HS-27A (cell line): ENCODE data around the gene LGALS7.

Source experiments
- DNase-seq: peaks from one replicate; pipeline ENCODE4 v3.0.0-alpha.2; 2012; ENCODE audit warnings: low read depth, missing footprints

The LGALS7 gene

DNA sequence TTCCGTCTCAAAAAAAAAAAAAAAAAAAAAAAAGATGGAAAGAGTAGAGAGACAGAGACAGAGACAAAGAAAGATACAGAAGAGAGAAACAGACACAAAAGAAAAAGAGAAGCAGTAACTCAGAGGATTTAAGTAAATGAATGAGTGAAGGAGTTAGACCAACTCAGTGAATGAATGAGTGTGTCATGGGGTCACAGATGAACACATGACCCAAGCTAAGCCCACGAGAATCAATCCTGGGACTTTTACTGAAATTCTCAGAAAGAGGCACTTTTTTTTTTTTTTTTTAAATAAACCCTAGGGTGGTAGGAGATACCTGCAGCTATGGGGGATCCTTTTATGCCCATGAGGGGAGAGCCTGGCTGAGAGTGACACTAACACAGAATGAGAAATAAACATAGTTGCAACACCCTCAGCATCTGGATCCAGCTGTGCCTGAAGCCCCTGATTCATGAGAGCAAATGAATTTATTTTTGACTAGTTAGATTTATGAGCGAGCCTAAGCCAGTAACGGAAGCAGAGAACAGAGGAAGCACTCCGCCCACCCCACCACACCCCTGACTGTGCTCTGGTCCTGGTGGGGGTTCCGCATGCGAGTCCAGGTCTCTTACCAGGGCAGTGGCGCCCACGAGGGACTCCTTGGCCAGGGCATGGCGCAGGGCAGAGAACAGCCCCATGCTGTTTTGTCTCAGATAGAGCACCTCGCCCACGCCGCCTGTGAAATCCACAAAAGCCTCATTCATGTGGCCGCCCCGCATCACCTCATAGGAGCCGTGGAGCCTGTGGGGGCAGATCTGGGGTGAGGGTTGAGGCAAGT lies 33.7 kb downstream of the LGALS7 start:
- no peak for DNase-seq

DNA sequence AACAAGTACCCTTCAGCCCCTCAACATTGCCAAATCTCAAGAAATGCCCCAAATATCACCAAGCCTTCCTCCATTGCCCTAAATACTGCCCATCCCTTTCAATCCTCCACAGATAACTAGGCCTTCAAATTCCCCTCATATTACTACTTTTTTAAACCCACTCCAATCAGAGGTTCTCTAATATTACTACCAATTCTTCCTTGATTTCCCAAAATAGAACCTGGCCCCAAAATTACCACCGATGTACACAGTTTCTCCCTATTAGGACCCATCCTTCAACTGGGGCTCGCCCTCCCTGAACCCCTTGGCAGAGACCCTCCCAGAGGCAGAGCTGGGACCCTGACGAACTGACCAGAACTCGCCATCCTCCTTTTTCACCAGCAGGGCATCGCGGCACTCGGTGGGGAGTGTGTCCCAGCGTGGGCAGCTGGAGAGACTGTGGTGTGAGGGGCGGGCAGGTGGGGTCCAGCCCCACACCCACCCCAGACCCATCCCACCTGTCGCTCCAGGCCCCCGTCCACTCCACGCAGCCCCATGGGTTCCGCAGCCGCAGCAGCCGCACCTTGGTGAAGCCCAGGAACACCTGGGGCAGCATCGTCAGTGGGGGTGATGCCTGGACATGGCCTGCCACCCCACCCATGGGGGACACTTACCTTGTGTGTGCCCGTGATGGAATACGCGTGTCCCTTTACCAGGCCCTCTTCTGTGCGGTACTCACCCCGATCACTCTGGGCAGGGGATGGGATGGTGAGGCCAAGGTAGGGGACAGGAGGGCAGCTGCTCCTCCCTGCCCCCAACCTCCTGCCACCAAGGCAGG lies 35.2 kb downstream of the LGALS7 start:
- DNase-seq, result no peak

DNA sequence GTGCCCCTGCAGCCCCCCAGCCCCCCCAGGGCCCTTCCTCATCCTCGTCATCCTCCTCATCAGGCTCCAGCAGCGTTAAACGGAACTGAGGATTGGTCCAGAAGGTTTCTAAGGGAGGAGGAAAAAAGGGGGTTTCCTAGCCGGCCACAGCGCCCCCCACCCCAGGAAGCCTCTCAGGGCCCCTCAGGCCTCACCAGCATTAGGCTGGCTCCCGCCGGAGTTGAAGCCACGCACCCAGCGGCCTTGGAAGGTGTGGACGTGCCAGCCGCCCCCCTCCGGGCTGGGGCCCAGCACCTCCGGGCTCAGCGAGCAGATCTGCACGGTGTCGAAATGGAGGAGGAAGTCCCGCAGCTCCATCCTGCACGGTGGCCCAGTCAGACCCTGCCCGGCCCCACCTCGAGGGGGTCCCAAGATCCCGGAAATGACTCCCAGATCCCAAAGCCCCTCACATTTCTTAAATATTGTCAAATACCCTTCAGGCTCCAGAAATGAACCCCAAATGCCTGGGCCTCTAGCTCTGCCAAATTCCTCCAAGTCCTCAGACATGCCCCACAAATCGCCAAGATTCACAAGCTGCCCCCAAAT lies 35.9 kb downstream of the LGALS7 start:
- DNase-seq, result no peak

DNA sequence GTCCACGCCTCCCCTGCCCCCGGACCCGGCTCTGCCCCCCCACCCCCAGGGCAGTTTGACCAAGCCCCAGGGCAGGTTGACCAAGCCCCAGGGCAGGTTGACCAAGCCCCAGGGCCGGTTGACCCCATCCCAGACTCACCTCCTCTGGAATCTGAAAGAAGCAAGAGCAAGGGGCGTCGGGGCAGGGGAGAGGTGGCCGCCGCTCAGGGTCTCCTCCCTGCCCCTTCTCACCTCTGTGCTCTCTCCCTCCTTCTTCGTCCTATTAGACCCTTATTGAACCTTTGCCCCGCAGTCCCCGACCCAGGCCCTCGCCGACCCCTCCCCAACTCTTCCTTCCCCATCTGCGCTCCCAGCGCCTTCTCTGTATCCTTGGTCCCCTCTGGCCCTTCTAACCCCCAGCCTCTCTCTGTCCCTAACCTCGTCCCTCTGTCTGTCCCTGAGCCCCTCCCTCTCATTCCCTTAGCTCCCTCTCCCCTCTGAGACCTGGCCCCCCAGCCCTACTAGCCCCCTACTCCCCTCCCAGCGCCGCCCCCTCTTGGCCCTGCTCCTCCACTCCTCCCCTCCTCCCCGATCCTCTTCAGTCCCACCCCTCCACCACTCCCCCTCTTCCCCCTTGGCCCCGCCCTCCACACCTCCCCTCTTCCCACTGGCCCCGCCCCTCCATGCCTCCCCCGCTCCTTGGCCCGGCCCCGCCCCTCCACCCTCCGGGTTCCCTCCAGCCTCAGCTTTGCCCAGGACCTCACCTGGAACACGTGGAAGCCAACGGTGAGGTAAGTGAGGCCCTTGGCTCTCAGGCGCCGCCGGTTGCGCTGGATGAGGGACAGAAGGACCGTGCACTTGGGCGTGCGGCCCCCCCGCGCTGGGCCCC lies 36.7 kb downstream of the LGALS7 start:
- no peak for DNase-seq

DNA sequence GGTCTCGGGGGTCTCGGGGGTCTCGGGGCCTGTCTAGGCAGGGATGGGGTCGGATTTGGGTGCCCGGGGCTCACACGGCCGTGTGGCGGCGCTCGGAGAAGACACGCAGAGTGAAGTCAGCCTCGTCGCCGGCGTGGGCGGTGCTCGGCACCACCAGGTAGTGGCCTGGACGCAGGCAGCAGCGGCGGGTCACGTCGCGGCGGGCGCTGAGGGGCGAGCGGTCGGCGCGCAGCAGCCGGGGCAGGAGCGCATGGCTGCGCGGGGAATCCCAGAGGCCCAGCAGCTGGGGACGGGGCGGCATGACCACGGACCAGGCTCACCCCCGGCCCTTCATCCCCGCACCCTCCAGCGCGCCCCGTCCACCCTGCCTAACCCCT lies 37.3 kb downstream of the LGALS7 start:
- DNase-seq, result no peak

DNA sequence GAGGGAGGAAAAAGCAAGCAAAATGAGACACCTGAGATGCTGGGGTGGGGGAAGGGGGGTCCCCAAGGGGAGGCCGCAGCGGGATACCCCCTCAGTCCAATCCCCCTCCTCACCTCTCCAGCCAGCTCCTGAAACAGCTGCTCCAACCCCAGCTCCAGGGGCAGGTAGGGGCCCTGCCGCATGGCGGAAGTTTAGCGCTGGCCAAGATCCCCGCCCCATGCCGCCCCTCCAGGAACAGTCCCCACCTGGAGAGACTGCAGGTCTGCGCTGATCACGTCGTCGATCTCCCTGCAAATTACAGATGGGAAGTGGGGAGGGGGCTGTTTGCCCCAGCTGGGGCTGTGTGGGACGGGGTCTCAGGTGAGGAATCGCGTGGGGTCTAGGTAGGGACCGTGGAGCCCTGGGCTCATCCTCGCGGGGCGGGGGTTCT lies 38.0 kb downstream of the LGALS7 start:
- DNase-seq, result no peak

DNA sequence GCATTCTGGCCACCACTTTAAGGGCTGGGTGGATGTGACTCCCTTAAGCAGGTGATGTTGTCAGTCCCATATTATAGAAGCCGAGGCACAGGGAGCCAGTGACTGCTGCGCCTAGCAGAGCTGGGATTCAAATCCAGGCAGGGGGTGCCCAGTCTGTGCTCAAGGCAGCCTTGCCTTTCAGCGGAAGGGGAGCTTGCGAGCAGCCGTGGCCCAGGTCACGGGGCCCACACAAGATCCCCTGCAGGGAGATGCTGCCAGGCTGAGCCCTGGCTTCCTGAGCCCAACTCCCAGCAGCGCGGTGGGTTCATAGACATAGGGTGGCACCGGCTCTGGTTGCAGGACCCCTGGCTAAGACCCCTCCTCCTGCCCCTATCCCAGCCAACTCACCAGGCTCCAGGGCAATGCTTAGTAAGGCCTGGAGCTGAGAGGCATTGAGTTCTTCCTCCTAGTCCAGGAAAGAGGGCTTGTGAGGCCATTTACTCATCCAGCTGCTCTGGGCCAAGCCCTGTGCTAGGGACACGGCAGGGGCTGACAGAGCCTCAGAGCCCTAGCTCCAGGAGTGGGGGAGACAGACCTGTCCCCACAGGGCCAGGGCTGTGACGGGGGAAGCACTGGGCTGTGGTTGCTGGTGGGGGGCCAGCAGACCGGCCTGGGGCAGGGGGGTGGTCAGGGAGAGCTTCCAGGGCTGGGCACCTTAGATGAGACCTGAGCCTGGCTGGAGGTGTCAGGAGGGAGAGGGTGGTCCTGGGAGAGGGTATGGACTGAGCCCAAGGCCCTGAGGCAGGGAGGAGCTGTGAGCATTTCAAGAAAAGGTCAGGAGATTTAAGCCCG lies 38.7 kb downstream of the LGALS7 start:
- DNase-seq, result no peak

DNA sequence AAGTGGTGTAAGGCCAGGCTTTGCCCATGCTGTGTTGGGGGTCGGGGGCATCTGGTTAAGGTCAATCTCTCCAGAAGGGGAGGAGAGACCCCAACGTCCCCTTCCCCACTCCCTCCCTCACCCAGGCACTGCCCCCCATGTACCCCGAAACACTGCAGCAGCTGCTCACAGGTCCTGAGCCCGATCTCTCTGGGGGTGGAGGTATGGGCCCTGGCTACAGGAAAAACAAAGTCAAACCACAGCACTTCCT lies 39.2 kb downstream of the LGALS7 start:
- no peak for DNase-seq

DNA sequence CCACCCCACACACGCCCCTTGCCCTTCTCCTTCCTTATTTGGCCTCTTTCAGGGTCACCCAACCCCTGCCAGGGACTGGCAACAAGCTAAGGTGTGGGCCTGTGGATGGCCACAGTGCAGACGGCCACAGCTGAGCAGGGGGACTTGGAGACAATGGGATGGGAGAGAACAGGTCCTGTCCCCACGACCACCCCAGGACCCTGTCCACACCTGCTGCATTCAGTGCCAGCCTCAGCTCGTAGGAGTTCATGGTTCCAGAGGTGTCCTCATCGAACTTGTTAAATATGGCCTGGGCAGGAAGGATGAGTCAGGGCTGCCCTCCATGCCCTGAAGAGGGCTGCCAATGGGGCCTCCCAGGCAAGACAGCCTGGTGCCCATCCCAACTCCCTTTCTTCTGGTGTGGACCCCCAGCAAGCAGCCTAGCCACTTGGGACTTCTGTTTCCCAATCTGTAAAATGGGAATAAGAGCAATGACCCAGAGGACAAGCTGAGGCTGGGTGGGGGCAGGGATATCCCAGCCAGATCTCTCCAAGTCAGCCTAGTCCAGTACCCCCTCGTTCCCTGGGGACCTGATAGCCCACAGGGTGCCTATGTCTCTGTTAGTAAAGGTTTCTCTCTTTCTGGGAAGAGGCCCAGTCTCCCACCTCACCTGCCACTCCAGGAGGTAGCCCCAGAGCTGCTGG lies 39.7 kb downstream of the LGALS7 start:
- no peak for DNase-seq

DNA sequence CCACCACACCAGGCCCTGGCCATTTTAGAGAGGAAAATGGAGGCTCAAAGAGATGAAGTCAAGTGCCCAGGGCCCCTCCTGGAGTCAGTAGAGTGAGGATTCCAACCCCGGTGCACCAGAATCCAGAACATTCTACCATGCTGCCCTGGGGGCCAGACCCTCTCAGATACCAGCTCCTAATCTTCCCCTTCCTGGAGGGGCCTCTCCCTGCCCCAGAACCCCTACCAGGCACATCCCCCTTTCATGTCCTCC lies 40.1 kb downstream of the LGALS7 start:
- DNase-seq, result no peak

DNA sequence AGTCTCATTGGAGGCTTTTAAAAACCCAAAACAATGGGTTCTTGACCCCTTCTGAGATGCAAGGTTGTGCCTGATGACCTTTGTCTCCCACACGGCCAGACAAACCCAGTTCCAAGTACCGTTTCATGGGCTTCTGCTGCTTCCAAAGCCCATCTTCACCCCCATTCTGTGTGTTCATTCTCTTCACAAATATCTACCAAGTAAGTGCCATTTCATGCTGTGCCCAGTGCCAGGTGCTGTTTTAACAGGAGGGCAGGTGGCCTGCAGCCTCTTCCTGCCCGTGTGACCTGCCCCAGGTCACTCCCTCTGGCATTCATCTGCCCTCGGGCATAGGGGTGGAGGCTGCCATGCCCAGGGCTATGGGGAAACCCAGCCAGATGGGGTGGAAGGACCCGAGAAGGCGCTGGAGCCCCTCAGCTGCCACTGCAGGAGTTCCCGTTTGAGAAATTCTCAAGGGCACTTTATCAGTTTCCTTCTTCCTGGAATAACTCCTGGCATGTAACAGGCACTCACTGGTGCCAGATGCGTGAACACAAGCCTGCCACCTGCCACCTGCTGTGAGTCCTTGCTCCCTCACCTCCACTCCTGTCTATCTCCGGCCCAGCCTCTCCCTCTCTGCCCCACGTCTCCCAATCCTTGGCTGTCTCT lies 41.5 kb downstream of the LGALS7 start:
- no peak for DNase-seq

DNA sequence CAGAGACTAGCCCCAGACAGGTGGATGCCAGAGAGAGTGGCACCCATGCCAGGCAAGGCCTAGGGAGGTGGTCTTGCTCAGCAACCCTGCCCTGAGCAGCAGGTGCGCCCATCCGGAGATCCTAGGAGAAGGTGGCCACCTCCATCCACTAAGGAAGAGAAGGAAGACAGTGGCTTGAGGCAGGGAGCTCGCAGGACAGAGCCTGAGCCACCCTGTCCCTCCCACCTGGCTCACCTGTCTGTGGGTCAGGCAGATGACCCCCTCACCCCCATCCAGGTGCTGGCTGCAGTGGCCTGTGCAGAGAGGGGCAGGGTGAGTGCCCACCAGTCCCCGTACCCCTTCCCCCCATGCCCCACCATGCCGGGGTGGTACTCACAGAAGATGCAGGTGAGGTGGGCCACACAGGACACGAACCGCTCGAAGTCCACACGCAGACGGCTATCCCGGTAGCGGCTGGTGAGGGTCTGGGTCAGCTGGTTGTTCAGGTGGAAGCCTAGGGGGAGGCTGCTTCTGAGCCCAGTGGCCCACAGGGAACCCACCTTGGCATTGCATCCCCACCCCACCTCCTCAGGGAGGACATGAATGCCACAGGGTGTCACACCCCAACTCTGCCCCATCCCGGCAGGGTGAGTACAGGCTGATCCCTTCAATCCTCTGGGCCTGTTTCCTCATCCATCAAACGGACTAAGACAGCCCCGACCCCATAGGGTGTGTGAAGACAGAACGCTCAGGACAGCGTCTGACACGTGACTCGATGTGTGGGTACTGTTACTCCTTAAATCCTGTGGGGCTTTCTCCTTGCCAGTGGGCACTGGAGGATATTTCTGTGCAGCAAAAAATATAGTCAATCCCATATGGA lies 42.4 kb downstream of the LGALS7 start:
- DNase-seq, result no peak

DNA sequence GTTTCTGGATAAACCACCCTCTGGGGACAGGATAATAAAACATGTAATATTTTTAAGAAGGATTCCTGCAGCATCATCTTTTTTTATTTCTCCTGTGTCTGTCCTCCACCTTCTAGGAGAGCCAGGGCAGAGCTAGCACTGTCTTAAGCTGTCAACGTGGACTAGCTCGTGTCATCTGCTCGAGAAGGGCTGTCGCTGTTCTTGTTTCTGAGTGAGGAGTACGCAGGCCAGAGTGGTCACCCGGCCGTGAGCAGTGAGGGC lies 42.9 kb downstream of the LGALS7 start:
- no peak for DNase-seq

DNA sequence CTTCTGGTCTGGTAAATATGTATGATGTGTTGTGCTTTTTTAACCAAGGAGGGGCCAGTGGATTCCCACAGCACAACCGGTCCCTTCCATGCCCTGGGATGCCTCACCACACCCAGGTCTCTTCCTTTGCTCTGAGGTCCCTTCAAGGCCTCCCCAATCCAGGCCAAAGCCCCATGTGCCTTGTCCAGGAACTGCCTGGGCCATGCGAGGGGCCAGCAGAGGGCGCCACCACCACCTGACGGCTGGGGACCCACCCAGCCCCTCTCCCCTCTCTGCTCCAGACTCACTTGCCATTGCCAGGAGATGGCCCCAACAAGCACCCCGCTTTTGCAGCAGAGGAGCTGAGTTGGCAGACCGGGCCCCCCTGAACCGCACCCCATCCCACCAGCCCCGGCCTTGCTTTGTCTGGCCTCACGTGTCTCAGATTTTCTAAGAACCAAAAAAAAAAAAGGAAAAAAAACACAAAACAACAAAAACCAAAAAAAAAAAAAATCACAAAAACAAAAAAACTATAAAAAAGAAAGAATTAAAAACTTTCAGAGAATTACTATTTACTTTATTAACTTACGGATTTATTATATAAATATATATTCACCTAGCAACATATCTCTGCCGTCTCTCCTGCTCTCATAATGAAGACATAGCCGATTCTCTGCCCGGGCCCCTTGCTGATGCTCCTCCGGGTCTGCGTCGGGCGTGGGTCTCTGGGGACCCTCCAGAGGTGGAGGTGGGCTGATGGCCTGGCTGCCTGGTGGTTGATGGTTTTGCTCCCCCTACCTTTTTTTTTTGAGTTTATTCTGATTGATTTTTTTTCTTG lies 43.5 kb downstream of the LGALS7 start:
- DNase-seq, result no peak

DNA sequence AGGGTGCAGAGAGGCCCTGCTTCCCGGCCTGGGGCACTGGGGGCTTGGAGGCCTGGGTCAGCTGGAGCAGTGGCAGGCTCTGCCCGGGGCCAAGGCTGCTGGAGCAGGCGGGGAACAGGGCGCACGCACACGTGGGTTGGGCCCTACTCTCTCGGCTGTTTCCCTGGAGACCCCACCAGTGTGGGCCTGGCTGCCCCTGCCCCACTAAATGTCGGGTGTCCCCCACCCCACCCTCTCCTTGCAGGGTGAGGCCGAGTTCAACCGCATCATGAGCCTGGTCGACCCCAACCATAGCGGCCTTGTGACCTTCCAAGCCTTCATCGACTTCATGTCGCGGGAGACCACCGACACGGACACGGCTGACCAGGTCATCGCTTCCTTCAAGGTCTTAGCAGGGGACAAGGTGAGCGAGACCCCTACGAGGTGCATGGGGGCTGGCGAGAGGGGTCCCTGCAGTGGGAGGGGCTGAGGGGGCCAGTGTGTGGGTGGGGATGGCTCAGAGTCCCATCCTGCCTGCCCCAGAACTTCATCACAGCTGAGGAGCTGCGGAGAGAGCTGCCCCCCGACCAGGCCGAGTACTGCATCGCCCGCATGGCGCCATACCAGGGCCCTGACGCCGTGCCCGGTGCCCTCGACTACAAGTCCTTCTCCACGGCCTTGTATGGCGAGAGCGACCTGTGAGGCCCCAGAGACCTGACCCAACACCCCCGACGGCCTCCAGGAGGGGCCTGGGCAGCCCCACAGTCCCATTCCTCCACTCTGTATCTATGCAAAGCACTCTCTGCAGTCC lies 44.4 kb downstream of the LGALS7 start:
- DNase-seq, result no peak

DNA sequence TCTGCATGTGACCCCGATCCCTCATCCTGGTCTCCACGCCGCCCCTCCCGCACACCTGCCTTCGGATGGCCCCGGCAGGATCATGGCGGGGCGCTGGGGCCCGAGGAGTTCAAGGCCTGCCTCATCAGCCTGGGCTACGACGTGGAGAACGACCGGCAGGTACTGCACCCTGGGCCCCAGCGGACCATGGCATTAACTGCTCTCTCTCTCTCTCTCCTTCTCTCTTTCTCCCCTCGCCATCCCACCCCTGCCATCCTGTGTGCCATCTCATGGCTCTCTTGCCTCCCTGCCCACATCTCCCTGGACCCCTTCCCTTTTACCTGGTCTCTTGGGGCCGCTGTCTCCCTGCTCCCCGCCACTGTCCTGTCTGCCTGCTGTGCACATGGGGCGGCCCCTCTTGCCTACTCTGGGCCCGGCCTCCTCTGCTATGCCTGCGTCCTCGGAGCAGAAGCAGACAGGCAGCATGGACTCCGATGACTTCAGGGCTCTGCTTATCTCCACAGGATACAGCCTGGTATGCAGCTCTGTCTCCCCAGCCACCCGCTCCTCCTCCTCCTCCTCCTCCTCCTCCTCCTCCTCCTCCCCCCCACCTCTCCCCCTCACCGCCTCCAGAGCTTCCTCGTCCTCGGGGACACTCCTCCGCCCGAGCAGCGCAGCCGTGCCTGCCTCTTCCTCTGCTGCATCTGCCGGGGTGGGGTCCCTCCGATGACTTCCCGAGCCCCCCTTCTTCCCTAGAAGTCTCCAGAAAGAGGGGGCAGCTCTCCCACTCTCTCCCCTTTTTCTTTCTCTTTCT lies 45.3 kb downstream of the LGALS7 start:
- no peak for DNase-seq

DNA sequence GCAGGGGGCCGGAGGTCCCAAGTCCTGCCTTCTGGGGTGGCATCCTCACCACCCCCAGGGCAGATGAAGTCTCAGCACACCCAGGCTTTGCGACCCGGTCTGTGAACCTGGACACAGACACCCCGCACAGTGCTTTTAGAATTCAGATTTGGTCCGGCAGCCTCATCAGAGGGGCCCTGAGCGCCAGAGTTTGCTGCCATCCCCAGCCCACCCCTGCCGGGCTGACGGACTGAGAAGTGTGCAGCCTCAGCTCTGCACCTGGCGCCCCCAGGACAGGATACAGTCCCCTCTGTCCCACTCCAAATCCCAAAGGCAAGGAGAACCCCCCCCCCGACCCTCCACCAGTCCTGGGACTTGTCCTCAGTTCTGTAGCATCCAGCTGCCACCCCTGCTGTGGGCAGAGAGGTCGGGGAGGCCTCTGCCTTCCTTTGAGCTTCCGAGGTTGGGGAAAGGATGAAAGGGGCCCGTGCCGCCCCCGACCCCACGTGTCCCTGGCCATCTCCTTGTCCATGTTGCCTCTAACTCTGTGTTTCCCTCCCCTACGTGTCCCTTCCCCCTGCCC lies 45.9 kb downstream of the LGALS7 start:
- DNase-seq, result no peak
